Body of pancreas (tissue), 4 donors: ENCODE data around the gene QRFPR. TPM values are rescaled to one million over a fixed set of nuclear protein-coding genes. Genes with fewer than 3 reads are reported as not detected.

Experiments used
- ATAC-seq: fragments of 150-250 bp; one replicate; pipeline ENCODE4 v1.9.1; 2016
- DNase-seq, 4 donors: peaks; one replicate each; pipeline ENCODE4 v3.0.0-alpha.2; 2019
- H3K27ac ChIP-seq, 4 donors: fragments of 200-600 bp; sonication (generic); 1 replicate in 3 of 4; 2 replicates in 1 of 4; pipeline versions ENCODE4 v1.5.1 to v1.6.1; 2016 to 2019; ENCODE audit warnings: mild to moderate bottlenecking in 1 of 4, mixed read lengths in 1 of 4, moderate library complexity in 1 of 4
- H3K27me3 ChIP-seq, 2 donors: fragments of 200-600 bp; sonication (generic); one replicate each; pipeline ENCODE4 v1.6.0; 2016; ENCODE audit warnings: mild to moderate bottlenecking in 1 of 2
- H3K36me3 ChIP-seq, 2 donors: fragments of 200-600 bp; sonication (generic); replicated peaks in 1 of 2; 2 replicates each; pipeline ENCODE4 v1.5.1; 2016; ENCODE audit warnings: low read depth in 2 of 2; ENCODE audit not compliant: insufficient read depth in 1 of 2
- H3K4me1 ChIP-seq: fragments of 200-600 bp; sonication (generic); one replicate; pipeline ENCODE4 v1.6.0; 2016
- H3K4me3 ChIP-seq, 2 donors: fragments of 200-600 bp; sonication (generic); 1 replicate in 1 of 2; 2 replicates in 1 of 2; pipeline ENCODE4 v1.5.1; 2016 to 2019
- H3K9me3 ChIP-seq, 3 donors: fragments of 200-600 bp; sonication (generic); 1 replicate in 2 of 3; 2 replicates in 1 of 3; pipeline ENCODE4 v1.5.1; 2016
- POLR2A ChIP-seq, 3 donors: fragments of 450-650 bp; IDR thresholded peaks; one replicate each; pipeline ENCODE4 v1.6.1; 2016; ENCODE audit warnings: antibody characterized with exemption in 3 of 3, mild to moderate bottlenecking in 2 of 3
- WGBS, 2 donors: methylation state at CpG; one replicate each; pipeline ENCODE4 v1.1.5; 2017; 5-methylcytosine and 5-hydroxymethylcytosine counted together
- intact Hi-C: fragments of 100-400 bp; cut with DNase I; formaldehyde crosslinking; loops from one replicate; pipeline ENCODE4 v1.15.1; 2023
- total RNA-seq, 2 donors: library from RNA; depleted of rRNA; stranded (reverse); fragments of >200 nt; gene quantifications; one replicate each; pipeline ENCODE4 v1.1.0, GENCODE V29; 2016
- TF ChIP-seq, protein P1 (sequence below), 7 experiments: fragments of 450-650 bp in 4 of 7; fragments of 200-600 bp in 3 of 7; sonication (generic) in 3 of 7; IDR thresholded peaks; one replicate each; pipeline ENCODE4 v1.5.1; 2016 to 2019; ENCODE audit warnings: antibody characterized with exemption in 7 of 7

QRFPR gene
- total RNA-seq, 2 donors from 2014 or later = not detected

DNA sequence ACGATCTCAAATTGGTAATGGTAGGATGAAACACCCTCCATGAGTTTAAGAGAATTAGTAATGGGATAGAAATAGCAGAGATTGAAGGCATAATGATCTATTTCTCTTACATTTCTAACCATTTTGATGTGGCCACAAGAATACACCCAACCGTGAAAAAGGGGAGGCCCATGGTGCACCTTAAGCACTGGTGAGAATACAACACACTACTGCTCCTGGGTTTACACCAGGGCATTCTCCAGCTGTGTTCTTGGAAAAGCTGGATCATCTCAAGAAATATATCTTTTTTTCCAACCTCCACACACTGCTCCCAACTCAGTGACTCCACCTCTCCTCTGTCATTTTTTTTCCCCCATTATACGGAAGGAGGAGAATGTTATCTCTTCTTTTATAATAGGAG, 1.5 kb downstream of the QRFPR start:
- TF ChIP-seq POLR2A (IDR thresholded peaks at IDR 0.05) = no peak
- TF ChIP-seq, protein P1, sequence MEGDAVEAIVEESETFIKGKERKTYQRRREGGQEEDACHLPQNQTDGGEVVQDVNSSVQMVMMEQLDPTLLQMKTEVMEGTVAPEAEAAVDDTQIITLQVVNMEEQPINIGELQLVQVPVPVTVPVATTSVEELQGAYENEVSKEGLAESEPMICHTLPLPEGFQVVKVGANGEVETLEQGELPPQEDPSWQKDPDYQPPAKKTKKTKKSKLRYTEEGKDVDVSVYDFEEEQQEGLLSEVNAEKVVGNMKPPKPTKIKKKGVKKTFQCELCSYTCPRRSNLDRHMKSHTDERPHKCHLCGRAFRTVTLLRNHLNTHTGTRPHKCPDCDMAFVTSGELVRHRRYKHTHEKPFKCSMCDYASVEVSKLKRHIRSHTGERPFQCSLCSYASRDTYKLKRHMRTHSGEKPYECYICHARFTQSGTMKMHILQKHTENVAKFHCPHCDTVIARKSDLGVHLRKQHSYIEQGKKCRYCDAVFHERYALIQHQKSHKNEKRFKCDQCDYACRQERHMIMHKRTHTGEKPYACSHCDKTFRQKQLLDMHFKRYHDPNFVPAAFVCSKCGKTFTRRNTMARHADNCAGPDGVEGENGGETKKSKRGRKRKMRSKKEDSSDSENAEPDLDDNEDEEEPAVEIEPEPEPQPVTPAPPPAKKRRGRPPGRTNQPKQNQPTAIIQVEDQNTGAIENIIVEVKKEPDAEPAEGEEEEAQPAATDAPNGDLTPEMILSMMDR (IDR thresholded peaks at IDR 0.05) = no peak
- WGBS, 2 donors = 45 to 49% methylated on average over 3 of the region's 3 CpGs
- no peaks in the 10 kb centered on the region for H3K9me3 ChIP-seq
- no peaks in the 10 kb centered on the region for H3K27me3 ChIP-seq
- no peak overlapping the region for H3K4me3 ChIP-seq
- H3K36me3 ChIP-seq = no peaks in the 10 kb centered on the region
- no peak overlapping the region for H3K27ac ChIP-seq
- DNase-seq (no peak), ATAC-seq (no peak)
- intact Hi-C loops = loop anchor here (10.0 kb wide), 1 partner anchor 356 kb away; no protein-coding TSS in a partner anchor
- H3K4me1 ChIP-seq = peaks cover 10% of the 10 kb centered on the region

DNA sequence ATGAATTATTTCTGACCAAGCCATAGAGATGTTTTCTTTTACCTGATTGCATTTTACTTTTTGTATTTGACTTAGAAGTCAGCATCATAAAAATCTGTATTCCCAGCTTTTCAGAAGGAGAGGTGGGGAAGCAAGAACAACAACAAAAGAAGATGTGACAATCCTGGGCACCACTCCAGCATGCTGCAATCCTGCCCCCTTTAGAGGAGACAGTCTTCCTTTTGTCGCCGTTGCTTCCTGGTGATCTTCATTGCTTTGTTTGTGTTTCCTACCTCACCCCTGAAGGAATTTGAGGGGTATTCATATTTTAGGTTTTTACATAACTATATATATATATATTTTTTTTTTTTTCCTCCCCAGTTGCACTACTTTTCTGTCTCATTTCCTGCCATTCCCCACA, 3.7 kb downstream of the QRFPR start:
- no peak overlapping the region for H3K4me3 ChIP-seq

GRCh38 chr4:121376556-121376955, 4.3 kb downstream of the QRFPR start:
- WGBS, 2 donors = 64 to 72% methylated on average over 2 of the region's 2 CpGs
- TF ChIP-seq, protein P1 (IDR thresholded peaks at IDR 0.05) = no peak
- no peak for TF ChIP-seq POLR2A (IDR thresholded peaks at IDR 0.05)
- DNase-seq (no peak), ATAC-seq (no peak)
- Histone ChIP-seq H3K4me1 (peaks cover 10% of the 10 kb centered on the region), H3K36me3 (no peaks in the 10 kb centered on the region), H3K27me3 (no peaks in the 10 kb centered on the region), H3K9me3 (no peaks in the 10 kb centered on the region), H3K27ac (no peak overlapping the region), H3K4me3 (no peak overlapping the region)
- intact Hi-C loops = loop anchor here (10.0 kb wide), 1 partner anchor 358 kb away; no protein-coding TSS in a partner anchor

More for the DNA sequence above, 3.7 kb downstream of the QRFPR start:
- no peak for TF ChIP-seq POLR2A (IDR thresholded peaks at IDR 0.05)
- TF ChIP-seq, protein P1 (IDR thresholded peaks at IDR 0.05) = no peak
- H3K27me3 ChIP-seq = no peaks in the 10 kb centered on the region
- peaks cover 10% of the 10 kb centered on the region for H3K4me1 ChIP-seq
- H3K9me3 ChIP-seq = no peaks in the 10 kb centered on the region
- intact Hi-C loops = loop anchor here (10.0 kb wide), 1 partner anchor 358 kb away; no protein-coding TSS in a partner anchor
- ATAC-seq = no peak
- DNase-seq = no peak
- H3K27ac ChIP-seq = no peak overlapping the region
- H3K36me3 ChIP-seq = no peaks in the 10 kb centered on the region
- 67% methylated on average over 2 of the region's 2 CpGs for WGBS, 2 donors

DNA sequence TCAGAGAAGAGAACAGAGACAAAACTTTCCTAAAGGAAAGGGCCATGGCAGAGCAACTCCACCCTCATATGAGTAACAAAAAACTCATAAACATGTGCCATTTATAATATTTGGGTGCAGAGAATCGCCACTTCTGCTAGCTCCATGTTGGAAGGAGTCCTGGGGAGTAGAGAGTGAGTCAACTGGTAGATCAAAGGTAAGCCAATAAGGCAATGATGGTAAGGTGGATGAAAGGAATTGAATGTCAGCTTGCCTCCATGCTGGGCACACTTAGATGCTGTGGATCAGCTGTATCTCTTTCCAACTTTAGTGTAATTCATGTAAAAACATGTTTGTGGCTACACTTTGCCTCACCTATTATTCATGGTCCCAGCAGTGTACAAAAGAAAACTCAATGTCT, 4.7 kb downstream of the QRFPR start:
- ATAC-seq (no peak), DNase-seq (no peak)
- Histone ChIP-seq H3K4me3 (no peak overlapping the region), H3K9me3 (no peaks in the 10 kb centered on the region), H3K27me3 (no peaks in the 10 kb centered on the region), H3K4me1 (peaks cover 10% of the 10 kb centered on the region), H3K27ac (no peak overlapping the region), H3K36me3 (no peaks in the 10 kb centered on the region)
- intact Hi-C loops = loop anchor here (10.0 kb wide), 1 partner anchor 359 kb away; no protein-coding TSS in a partner anchor
- 28 to 33% methylated on average over 1 of the region's 1 CpG for WGBS, 2 donors
- TF ChIP-seq, protein P1 (IDR thresholded peaks at IDR 0.05) = no peak
- no peak for TF ChIP-seq POLR2A (IDR thresholded peaks at IDR 0.05)

- no peaks in the 10 kb centered on the region for H3K27me3 ChIP-seq
- peaks cover 2% of the 10 kb centered on the region for H3K4me1 ChIP-seq
- H3K4me3 ChIP-seq = no peak overlapping the region
- H3K27ac ChIP-seq = no peak overlapping the region
- DNase-seq (no peak), ATAC-seq (no peak)
- no peaks in the 10 kb centered on the region for H3K9me3 ChIP-seq
- H3K36me3 ChIP-seq = no peaks in the 10 kb centered on the region
- intact Hi-C loops = loop anchor here (10.0 kb wide), 1 partner anchor 360 kb away; no protein-coding TSS in a partner anchor
- TF ChIP-seq, protein P1 (IDR thresholded peaks at IDR 0.05) = no peak
- no peak for TF ChIP-seq POLR2A (IDR thresholded peaks at IDR 0.05)
Observed at GRCh38 chr4:121375262-121375661, 5.6 kb downstream of the QRFPR start.
